ENCODE measurements around the gene TIPARP. TPM values are rescaled to one million over a fixed set of nuclear protein-coding genes. Genes with fewer than 3 reads are reported as not detected.

Gene TIPARP
- 111 and 125 TPM in 2 replicates for total RNA-seq

GRCh38 chr3:156674046-156674910, at the start of gene TIPARP:
Gene TIPARP, plus strand, starts transcription at chr3:156674590. Its CDS starts 3,108 bp downstream, at chr3:156677698.

Other genes starting within 250 kb of the TIPARP start
- 272 and 283 TPM in 2 replicates for gene SSR3, start 119.5 kb upstream of the TIPARP start, total RNA-seq
- 0.08 and 0.30 TPM in 2 replicates for gene LEKR1, start 151.8 kb downstream of the TIPARP start, total RNA-seq